HepG2 (cell line): ENCODE measurements around the gene CACNA1C. TPM values are rescaled to one million over a fixed set of nuclear protein-coding genes. Genes with fewer than 3 reads are reported as not detected.

ENCODE experiments used
- ATAC-seq: fragments of 200-7000 bp; cut with Tn5 transposase; 3 replicates; pipeline ENCODE4 v1.9.1; 2020; ENCODE audit warnings: mild to moderate bottlenecking, moderate library complexity
- BruUV-seq: library from RNA; stranded (reverse); fragments of 400-500 nt; replicated peaks from 2 replicates; lab custom pipeline; 2021; lab: Mats Ljungman, UMichigan
- CTCF ChIA-PET: fragments of 300-600 bp; formaldehyde crosslinking; extraction: SDS; loops from one replicate; lab custom pipeline; 2021; ENCODE audit warnings: low total read pairs, inconsistent platforms, low intra/inter-chr PET ratio; lab: Yijun Ruan, JAX
- POLR2A ChIA-PET: fragments of 350-600 bp; sonication (Branson Sonifier 250); formaldehyde crosslinking; loops from one replicate; lab custom pipeline; 2020; ENCODE audit warnings: antibody characterized with exemption, inconsistent platforms; lab: Yijun Ruan, JAX
- DNase-seq: peaks from one replicate; pipeline ENCODE4 v3.0.0-alpha.2; 2015; ENCODE audit warnings: low spot score
- FAIRE-seq: peaks from 3 replicates; lab custom pipeline; 2011; peaks lifted over from hg19 to GRCh38; lab: Jason Lieb, UNC
- H2AFZ ChIP-seq: one replicate; pipeline ENCODE4 v1.6.1; 2011; ENCODE audit warnings: low read length, inconsistent platforms
- H3K27ac ChIP-seq: fragments of 300-600 bp; 3 replicates; pipeline ENCODE4 v1.8.0; 2011; ENCODE audit warnings: mixed run types, mild to moderate bottlenecking, mixed read lengths, low read length, inconsistent platforms; ENCODE audit not compliant: insufficient read depth; ENCODE audit errors: extremely low read length
- H3K27me3 ChIP-seq, 2 experiments: fragments of 200-600 bp in 1 of 2; 2 replicates in 1 of 2; 3 replicates in 1 of 2; pipeline versions ENCODE4 v1.6.0 to v1.8.0; 2011; ENCODE audit warnings: low read length in 2 of 2, mild to moderate bottlenecking in 2 of 2, moderate library complexity in 2 of 2, inconsistent platforms in 1 of 2; ENCODE audit not compliant: insufficient read depth in 2 of 2, control insufficient read depth in 1 of 2
- H3K36me3 ChIP-seq, 2 experiments: fragments of 200-600 bp in 1 of 2; replicated peaks in 1 of 2; 2 replicates in 1 of 2; 3 replicates in 1 of 2; pipeline versions ENCODE4 v1.5.1 to v1.8.0; 2011; ENCODE audit warnings: low read length in 2 of 2, inconsistent platforms in 1 of 2; ENCODE audit not compliant: insufficient read depth in 2 of 2, control insufficient read depth in 1 of 2
- H3K4me1 ChIP-seq: 2 replicates; pipeline ENCODE4 v1.5.1; 2012; ENCODE audit warnings: low read length, inconsistent platforms; ENCODE audit not compliant: insufficient read depth
- H3K4me2 ChIP-seq: 2 replicates; pipeline ENCODE4 v1.6.0; 2011; ENCODE audit warnings: low read depth, low read length, inconsistent platforms
- H3K4me3 ChIP-seq, 3 experiments: fragments of 200-600 bp in 1 of 3; sonication (generic), shearing (Covaris generic) in 1 of 3; replicated peaks in 1 of 3; 2 replicates each; pipeline ENCODE4 v1.5.1; 2011 to 2016; ENCODE audit warnings: low read length in 3 of 3, inconsistent platforms in 2 of 3, low read depth in 2 of 3, mild to moderate bottlenecking in 2 of 3, control low read depth in 1 of 3, mixed read lengths in 1 of 3; ENCODE audit not compliant: insufficient read depth in 1 of 3
- H3K79me2 ChIP-seq: one replicate; pipeline ENCODE4 v1.6.1; 2011; ENCODE audit warnings: low read length, inconsistent platforms; ENCODE audit not compliant: insufficient read depth
- H3K9ac ChIP-seq: 2 replicates; pipeline ENCODE4 v1.6.0; 2011; ENCODE audit warnings: mild to moderate bottlenecking, low read depth, low read length, inconsistent platforms; ENCODE audit not compliant: insufficient read depth
- H3K9me3 ChIP-seq: 2 replicates; pipeline ENCODE4 v1.5.1; 2012; ENCODE audit warnings: mild to moderate bottlenecking, low read length
- H4K20me1 ChIP-seq: 2 replicates; pipeline ENCODE4 v1.6.0; 2011; ENCODE audit warnings: inconsistent platforms, mild to moderate bottlenecking, low read length, moderate library complexity; ENCODE audit not compliant: insufficient read depth
- NR2F6 ChIP-seq, 2 experiments: IDR thresholded peaks; 2 replicates each; pipeline ENCODE4 v1.6.1; 2016; ENCODE audit warnings: antibody characterized with exemption in 1 of 2, mild to moderate bottlenecking in 1 of 2
- POLR2G ChIP-seq: fragments of 200-400 bp; formaldehyde crosslinking; IDR thresholded peaks from 2 replicates; pipeline ENCODE4 v1.6.1; 2018; ENCODE audit warnings: mild to moderate bottlenecking, low read depth, low read length, moderate library complexity
- RXRA ChIP-seq: sonication (generic); formaldehyde crosslinking; IDR thresholded peaks from 2 replicates; pipeline ENCODE4 v1.5.1; 2020; ENCODE audit warnings: missing genetic modification reagents
- ZFP37 ChIP-seq: sonication (generic); formaldehyde crosslinking; IDR thresholded peaks from 2 replicates; pipeline ENCODE4 v1.4.0; 2020; ENCODE audit warnings: missing genetic modification reagents, borderline replicate concordance
- WGBS: methylation state at CpG from one replicate; pipeline ENCODE4 v1.1.6; 2017; ENCODE audit warnings: low lambda C conversion rate; 5-methylcytosine and 5-hydroxymethylcytosine counted together
- in situ Hi-C: cut with HindIII; loops from 2 replicates; pipeline ENCODE4 v1.10.0; 2017; ENCODE audit warnings: low pct_unique_long_range_greater_than_20kb; ENCODE audit not compliant: extremely low pct_ligation_motif_present
- intact Hi-C: fragments of 100-400 bp; cut with micrococcal nuclease; formaldehyde crosslinking; loops from one replicate; pipeline ENCODE4 v1.10.0; 2022; ENCODE audit not compliant: unreplicated experiment
- polyA plus RNA-seq, 8 experiments: library from polyadenylated mRNA; depleted of rRNA in 3 of 8; stranded (reverse) in 7 of 8; unstranded in 1 of 8; fragments of >200 nt; fragmentation: Illumina TruSeq in 4 of 8; extraction: Trizol in 4 of 8; gene quantifications; 2 replicates each; pipeline versions ENCODE4 v1.2.1 to v1.2.3, GENCODE V29; 2011 to 2016; ENCODE audit warnings: low read depth in 4 of 8, missing spikeins in 1 of 8, mixed read lengths in 1 of 8; ENCODE audit not compliant: insufficient read depth in 1 of 8
- total RNA-seq, 5 experiments: library from RNA; depleted of rRNA; stranded (reverse); fragments of >200 nt; fragmentation: Illumina TruSeq; extraction: Trizol; gene quantifications; 2 replicates each; pipeline ENCODE4 v1.2.3, GENCODE V29; 2016; ENCODE audit warnings: low read depth in 1 of 5
- TF ChIP-seq, protein P1 (sequence below): sonication (generic); formaldehyde crosslinking; IDR thresholded peaks from 2 replicates; pipeline ENCODE4 v1.4.0; 2020; ENCODE audit warnings: missing genetic modification reagents
- TF ChIP-seq, protein P2 (sequence below), 2 experiments: sonication (generic) in 1 of 2; formaldehyde crosslinking in 1 of 2; IDR thresholded peaks; 2 replicates each; pipeline versions ENCODE4 v1.4.0 to v1.6.1; 2018 to 2020; ENCODE audit warnings: missing genetic modification reagents in 2 of 2, borderline replicate concordance in 1 of 2, low read depth in 1 of 2, mild to moderate bottlenecking in 1 of 2, missing biosample characterization in 1 of 2
- TF ChIP-seq, protein P3 (sequence below): sonication (generic); formaldehyde crosslinking; IDR thresholded peaks from 2 replicates; pipeline ENCODE4 v1.5.1; 2020; ENCODE audit warnings: mild to moderate bottlenecking, missing genetic modification reagents, borderline replicate concordance
- TF ChIP-seq, protein P4 (sequence below): sonication (generic); formaldehyde crosslinking; IDR thresholded peaks from 2 replicates; pipeline ENCODE4 v1.5.1; 2020; ENCODE audit warnings: mild to moderate bottlenecking, missing genetic modification reagents, borderline replicate concordance
- TF ChIP-seq, protein P5 (sequence below): sonication (generic); formaldehyde crosslinking; IDR thresholded peaks from 2 replicates; pipeline ENCODE4 v1.5.0; 2020; ENCODE audit warnings: missing genetic modification reagents, mild to moderate bottlenecking, borderline replicate concordance
- TF ChIP-seq, protein P6 (sequence below): sonication (generic); formaldehyde crosslinking; IDR thresholded peaks from 2 replicates; pipeline ENCODE4 v1.4.0; 2020; ENCODE audit warnings: mild to moderate bottlenecking, missing genetic modification reagents

Gene CACNA1C
- total and polyA plus RNA-seq, 2 of the 13 experiments (the other 11 are each of a cell fraction or from before 2014, with no cell fraction given) = not detected

DNA sequence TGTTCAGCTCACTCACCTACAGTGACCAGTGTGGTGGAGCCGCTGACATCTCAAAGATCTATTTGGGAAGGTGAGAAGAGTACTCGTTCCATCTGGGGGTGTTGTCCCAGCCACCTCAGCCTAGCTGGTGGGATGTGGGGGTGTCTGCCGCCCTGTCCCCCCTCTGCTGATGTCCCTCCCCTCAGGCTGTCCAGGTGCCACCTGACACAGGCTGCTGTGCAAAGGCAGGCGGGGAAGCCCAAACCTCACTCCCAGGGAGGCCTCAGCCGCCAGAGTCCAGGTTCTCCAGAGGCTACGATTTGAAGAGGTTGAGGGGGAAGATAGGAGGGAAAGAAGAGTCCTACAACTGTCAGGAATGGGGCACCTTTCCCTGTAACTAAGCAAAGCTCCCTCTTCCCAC, 690.7 kb downstream of the CACNA1C start:
- BruUV-seq = no TSS peak
- H3K27ac ChIP-seq = no peak overlapping the region
- H3K9ac ChIP-seq = no peak overlapping the region
- H3K4me2 ChIP-seq = no peak overlapping the region
- FAIRE-seq (no peak), ATAC-seq (no peak), DNase-seq (no peak)
- no peaks in the 10 kb centered on the region for H4K20me1 ChIP-seq
- intact Hi-C loops (no loop called here), in situ Hi-C loops (no loop called here)
- no peaks in the 10 kb centered on the region for H3K4me1 ChIP-seq
- ChIA-PET CTCF (no interaction called here), POLR2A (no interaction called here)
- no peak overlapping the region for H2AFZ ChIP-seq
- H3K27me3 ChIP-seq = peaks cover 0 to 5% of the 10 kb centered on the region in 2 experiments; a peak in 1 of 5 replicates
- no peaks in the 10 kb centered on the region for H3K79me2 ChIP-seq
- WGBS = 0% methylated on average over 1 of the region's 6 CpGs
- no peaks in the 10 kb centered on the region for H3K9me3 ChIP-seq
- no peaks in the 10 kb centered on the region for H3K36me3 ChIP-seq
- no peak overlapping the region for H3K4me3 ChIP-seq
- TF ChIP-seq ZFP37 (CRISPR knock-in tag) (no peak), NR2F6 (IDR thresholded peaks at IDR 0.05) (no peak), NR2F6 (CRISPR knock-in tag; IDR thresholded peaks at IDR 0.05) (no peak), POLR2G (no peak), RXRA (CRISPR knock-in tag) (no peak)
- TF ChIP-seq, protein P1, sequence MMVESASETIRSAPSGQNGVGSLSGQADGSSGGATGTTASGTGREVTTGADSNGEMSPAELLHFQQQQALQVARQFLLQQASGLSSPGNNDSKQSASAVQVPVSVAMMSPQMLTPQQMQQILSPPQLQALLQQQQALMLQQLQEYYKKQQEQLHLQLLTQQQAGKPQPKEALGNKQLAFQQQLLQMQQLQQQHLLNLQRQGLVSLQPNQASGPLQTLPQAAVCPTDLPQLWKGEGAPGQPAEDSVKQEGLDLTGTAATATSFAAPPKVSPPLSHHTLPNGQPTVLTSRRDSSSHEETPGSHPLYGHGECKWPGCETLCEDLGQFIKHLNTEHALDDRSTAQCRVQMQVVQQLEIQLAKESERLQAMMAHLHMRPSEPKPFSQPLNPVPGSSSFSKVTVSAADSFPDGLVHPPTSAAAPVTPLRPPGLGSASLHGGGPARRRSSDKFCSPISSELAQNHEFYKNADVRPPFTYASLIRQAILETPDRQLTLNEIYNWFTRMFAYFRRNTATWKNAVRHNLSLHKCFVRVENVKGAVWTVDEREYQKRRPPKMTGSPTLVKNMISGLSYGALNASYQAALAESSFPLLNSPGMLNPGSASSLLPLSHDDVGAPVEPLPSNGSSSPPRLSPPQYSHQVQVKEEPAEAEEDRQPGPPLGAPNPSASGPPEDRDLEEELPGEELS = no peak
- TF ChIP-seq, protein P2, sequence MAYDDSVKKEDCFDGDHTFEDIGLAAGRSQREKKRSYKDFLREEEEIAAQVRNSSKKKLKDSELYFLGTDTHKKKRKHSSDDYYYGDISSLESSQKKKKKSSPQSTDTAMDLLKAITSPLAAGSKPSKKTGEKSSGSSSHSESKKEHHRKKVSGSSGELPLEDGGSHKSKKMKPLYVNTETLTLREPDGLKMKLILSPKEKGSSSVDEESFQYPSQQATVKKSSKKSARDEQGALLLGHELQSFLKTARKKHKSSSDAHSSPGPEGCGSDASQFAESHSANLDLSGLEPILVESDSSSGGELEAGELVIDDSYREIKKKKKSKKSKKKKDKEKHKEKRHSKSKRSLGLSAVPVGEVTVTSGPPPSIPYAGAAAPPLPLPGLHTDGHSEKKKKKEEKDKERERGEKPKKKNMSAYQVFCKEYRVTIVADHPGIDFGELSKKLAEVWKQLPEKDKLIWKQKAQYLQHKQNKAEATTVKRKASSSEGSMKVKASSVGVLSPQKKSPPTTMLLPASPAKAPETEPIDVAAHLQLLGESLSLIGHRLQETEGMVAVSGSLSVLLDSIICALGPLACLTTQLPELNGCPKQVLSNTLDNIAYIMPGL (CRISPR knock-in tag; IDR thresholded peaks at IDR 0.05; ENCODE audit: borderline replicate concordance in 1 of 2, low read depth in 1 of 2) = no peak
- TF ChIP-seq, protein P3, sequence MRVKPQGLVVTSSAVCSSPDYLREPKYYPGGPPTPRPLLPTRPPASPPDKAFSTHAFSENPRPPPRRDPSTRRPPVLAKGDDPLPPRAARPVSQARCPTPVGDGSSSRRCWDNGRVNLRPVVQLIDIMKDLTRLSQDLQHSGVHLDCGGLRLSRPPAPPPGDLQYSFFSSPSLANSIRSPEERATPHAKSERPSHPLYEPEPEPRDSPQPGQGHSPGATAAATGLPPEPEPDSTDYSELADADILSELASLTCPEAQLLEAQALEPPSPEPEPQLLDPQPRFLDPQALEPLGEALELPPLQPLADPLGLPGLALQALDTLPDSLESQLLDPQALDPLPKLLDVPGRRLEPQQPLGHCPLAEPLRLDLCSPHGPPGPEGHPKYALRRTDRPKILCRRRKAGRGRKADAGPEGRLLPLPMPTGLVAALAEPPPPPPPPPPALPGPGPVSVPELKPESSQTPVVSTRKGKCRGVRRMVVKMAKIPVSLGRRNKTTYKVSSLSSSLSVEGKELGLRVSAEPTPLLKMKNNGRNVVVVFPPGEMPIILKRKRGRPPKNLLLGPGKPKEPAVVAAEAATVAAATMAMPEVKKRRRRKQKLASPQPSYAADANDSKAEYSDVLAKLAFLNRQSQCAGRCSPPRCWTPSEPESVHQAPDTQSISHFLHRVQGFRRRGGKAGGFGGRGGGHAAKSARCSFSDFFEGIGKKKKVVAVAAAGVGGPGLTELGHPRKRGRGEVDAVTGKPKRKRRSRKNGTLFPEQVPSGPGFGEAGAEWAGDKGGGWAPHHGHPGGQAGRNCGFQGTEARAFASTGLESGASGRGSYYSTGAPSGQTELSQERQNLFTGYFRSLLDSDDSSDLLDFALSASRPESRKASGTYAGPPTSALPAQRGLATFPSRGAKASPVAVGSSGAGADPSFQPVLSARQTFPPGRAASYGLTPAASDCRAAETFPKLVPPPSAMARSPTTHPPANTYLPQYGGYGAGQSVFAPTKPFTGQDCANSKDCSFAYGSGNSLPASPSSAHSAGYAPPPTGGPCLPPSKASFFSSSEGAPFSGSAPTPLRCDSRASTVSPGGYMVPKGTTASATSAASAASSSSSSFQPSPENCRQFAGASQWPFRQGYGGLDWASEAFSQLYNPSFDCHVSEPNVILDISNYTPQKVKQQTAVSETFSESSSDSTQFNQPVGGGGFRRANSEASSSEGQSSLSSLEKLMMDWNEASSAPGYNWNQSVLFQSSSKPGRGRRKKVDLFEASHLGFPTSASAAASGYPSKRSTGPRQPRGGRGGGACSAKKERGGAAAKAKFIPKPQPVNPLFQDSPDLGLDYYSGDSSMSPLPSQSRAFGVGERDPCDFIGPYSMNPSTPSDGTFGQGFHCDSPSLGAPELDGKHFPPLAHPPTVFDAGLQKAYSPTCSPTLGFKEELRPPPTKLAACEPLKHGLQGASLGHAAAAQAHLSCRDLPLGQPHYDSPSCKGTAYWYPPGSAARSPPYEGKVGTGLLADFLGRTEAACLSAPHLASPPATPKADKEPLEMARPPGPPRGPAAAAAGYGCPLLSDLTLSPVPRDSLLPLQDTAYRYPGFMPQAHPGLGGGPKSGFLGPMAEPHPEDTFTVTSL (CRISPR knock-in tag) = no peak
- TF ChIP-seq, protein P4, sequence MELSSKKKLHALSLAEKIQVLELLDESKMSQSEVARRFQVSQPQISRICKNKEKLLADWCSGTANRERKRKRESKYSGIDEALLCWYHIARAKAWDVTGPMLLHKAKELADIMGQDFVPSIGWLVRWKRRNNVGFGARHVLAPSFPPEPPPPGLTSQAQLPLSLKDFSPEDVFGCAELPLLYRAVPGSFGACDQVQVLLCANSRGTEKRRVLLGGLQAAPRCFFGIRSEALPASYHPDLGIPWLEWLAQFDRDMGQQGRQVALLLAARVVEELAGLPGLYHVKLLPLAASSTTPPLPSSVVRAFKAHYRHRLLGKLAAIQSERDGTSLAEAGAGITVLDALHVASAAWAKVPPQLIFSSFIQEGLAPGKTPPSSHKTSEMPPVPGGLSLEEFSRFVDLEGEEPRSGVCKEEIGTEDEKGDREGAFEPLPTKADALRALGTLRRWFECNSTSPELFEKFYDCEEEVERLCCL (CRISPR knock-in tag) = no peak
- TF ChIP-seq, protein P5, sequence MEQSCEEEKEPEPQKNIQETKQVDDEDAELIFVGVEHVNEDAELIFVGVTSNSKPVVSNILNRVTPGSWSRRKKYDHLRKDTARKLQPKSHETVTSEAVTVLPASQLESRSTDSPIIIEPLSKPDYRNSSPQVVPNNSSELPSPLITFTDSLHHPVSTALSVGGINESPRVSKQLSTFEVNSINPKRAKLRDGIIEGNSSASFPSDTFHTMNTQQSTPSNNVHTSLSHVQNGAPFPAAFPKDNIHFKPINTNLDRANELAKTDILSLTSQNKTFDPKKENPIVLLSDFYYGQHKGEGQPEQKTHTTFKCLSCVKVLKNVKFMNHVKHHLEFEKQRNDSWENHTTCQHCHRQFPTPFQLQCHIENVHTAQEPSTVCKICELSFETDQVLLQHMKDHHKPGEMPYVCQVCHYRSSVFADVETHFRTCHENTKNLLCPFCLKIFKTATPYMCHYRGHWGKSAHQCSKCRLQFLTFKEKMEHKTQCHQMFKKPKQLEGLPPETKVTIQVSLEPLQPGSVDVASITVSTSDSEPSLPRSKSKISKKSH (CRISPR knock-in tag) = no peak
- TF ChIP-seq, protein P6, sequence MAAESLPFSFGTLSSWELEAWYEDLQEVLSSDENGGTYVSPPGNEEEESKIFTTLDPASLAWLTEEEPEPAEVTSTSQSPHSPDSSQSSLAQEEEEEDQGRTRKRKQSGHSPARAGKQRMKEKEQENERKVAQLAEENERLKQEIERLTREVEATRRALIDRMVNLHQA (CRISPR knock-in tag) = no peak
